HEK293T (cell line): ENCODE measurements around the gene TBC1D5.

Experiments
- ARNT ChIP-seq: fragments of 450-650 bp; IDR thresholded peaks from 2 replicates; pipeline ENCODE4 v1.6.1; 2017; ENCODE audit warnings: mild to moderate bottlenecking
- BHLHE40 ChIP-seq: fragments of 450-650 bp; IDR thresholded peaks from 2 replicates; pipeline ENCODE4 v1.6.1; 2016; ENCODE audit warnings: mild to moderate bottlenecking, moderate library complexity, borderline replicate concordance
- ELF4 ChIP-seq: fragments of 450-650 bp; IDR thresholded peaks from 2 replicates; pipeline ENCODE4 v1.6.1; 2017; ENCODE audit warnings: antibody characterized with exemption
- FOXA1 ChIP-seq: fragments of 450-650 bp; IDR thresholded peaks from 2 replicates; pipeline ENCODE4 v1.6.1; 2016; ENCODE audit warnings: mild to moderate bottlenecking
- HDGF ChIP-seq: fragments of 450-650 bp; IDR thresholded peaks from 2 replicates; pipeline ENCODE4 v1.6.1; 2017; ENCODE audit warnings: antibody characterized with exemption, borderline replicate concordance
- SUZ12 ChIP-seq: fragments of 450-650 bp; IDR thresholded peaks from 2 replicates; pipeline ENCODE4 v1.6.1; 2016; ENCODE audit warnings: mild to moderate bottlenecking

DNA sequence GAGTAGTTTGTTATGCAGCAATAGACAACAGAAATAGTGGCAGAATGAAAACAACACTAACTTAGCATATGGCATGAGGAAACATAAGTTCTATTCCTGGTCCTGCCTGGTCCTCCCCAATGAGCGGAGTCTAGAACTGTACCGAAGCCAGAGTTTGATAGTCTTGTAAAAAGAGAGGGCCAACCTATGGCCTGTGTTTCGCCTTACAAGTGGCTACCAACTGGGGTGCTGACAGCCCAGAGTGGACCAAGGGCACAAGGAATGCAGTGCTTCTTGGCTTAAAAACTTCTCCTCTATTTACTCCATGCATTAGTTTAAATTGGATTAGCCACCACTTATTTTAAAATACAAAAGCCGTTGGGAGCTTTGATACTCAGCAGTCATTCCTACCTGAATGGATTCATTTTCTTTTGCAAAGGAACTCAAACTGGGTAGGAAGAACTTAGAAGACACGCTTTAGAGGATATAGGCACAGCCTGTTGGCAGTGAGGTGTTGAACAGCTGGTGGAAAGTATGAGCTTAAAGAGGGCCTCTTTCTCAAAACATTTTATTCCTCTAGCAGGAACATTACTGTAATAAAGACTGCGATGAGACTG is 554.7 kb downstream of the TBC1D5 start:
- TF ChIP-seq ELF4 (no peak), ARNT (no peak), BHLHE40 (no peak), HDGF (no peak), FOXA1 (no peak), SUZ12 (no peak)
